Neutrophil (primary cell): ENCODE data around the gene ANKRD45.
"Not testable (repeated sequence)": the region's sequence is repeated elsewhere in the genome, so short reads cannot be mapped to it uniquely, and the experiment has no call there.

ENCODE experiments used
- H3K27ac ChIP-seq: fragments of 200-600 bp; sonication (generic); 2 replicates; pipeline ENCODE4 v1.5.1; 2016; ENCODE audit warnings: mild to moderate bottlenecking, moderate library complexity
- H3K27me3 ChIP-seq: fragments of 200-600 bp; sonication (generic); 2 replicates; pipeline ENCODE4 v1.6.0; 2016; ENCODE audit warnings: mild to moderate bottlenecking
- H3K36me3 ChIP-seq: fragments of 200-600 bp; sonication (generic); 2 replicates; pipeline ENCODE4 v1.5.1; 2017
- H3K4me1 ChIP-seq, 2 experiments: fragments of 200-600 bp in 1 of 2; sonication (generic) in 1 of 2; 1 replicate in 1 of 2; 2 replicates in 1 of 2; pipeline versions ENCODE4 v1.5.1 to v1.6.1; 2013 to 2016; ENCODE audit warnings: low read depth in 1 of 2, low read length in 1 of 2, mild to moderate bottlenecking in 1 of 2, moderate library complexity in 1 of 2; ENCODE audit not compliant: control insufficient read depth in 1 of 2, insufficient read depth in 1 of 2
- H3K4me3 ChIP-seq, 2 experiments: fragments of 200-600 bp in 1 of 2; sonication (generic) in 1 of 2; 1 replicate in 1 of 2; 2 replicates in 1 of 2; pipeline ENCODE4 v1.5.1; 2013 to 2016; ENCODE audit warnings: low read depth in 1 of 2, low read length in 1 of 2, mild to moderate bottlenecking in 1 of 2, moderate library complexity in 1 of 2
- H3K9me3 ChIP-seq: fragments of 200-600 bp; sonication (generic); 2 replicates; pipeline ENCODE4 v1.5.1; 2016
- CTCF ChIP-seq: fragments of 200-600 bp; sonication (generic); IDR thresholded peaks from 2 replicates; pipeline ENCODE4 v1.5.1; 2016; ENCODE audit warnings: antibody characterized with exemption

Gene ANKRD45

GRCh38 chr1:173638043-173639021, 31.3 kb downstream of the ANKRD45 start:
- H3K36me3 ChIP-seq = no peaks in the 10 kb centered on the region
- no peak overlapping the region for H3K4me3 ChIP-seq
- no peak for TF ChIP-seq CTCF

GRCh38 chr1:173637236-173638042, 32.2 kb downstream of the ANKRD45 start:
- H3K36me3 ChIP-seq, H3K4me3 ChIP-seq, H3K9me3 ChIP-seq, H3K4me1 ChIP-seq, H3K27ac ChIP-seq, H3K27me3 ChIP-seq: not testable (repeated sequence)

More at GRCh38 chr1:173638043-173639021, 31.3 kb downstream of the ANKRD45 start:
- H3K27ac ChIP-seq = no peak overlapping the region
- H3K4me1 ChIP-seq = no peaks in the 10 kb centered on the region
- H3K9me3 ChIP-seq = no peaks in the 10 kb centered on the region
- H3K27me3 ChIP-seq = no peaks in the 10 kb centered on the region

- H3K4me3 ChIP-seq = no peak within 1 kb of the TSS
- H3K4me1 ChIP-seq = no peaks in the 10 kb centered on the region
- H3K9me3 ChIP-seq = no peaks in the 10 kb centered on the region
- no peaks in the 10 kb centered on the region for H3K27me3 ChIP-seq
- TF ChIP-seq CTCF = no peak
- H3K27ac ChIP-seq = no peak within 1 kb of the TSS
- no peaks in the 10 kb centered on the region for H3K36me3 ChIP-seq
Measured at GRCh38 chr1:173635116-173635515, 34.5 kb downstream of the ANKRD45 start, which contains the start of gene TEX50. Gene TEX50 (plus strand): TSS chr1:173635338. CDS start chr1:173635522, 184 bp downstream.

- no peak overlapping the region for H3K4me3 ChIP-seq
- H3K27ac ChIP-seq = no peak overlapping the region
- no peaks in the 10 kb centered on the region for H3K36me3 ChIP-seq
- no peaks in the 10 kb centered on the region for H3K27me3 ChIP-seq
- TF ChIP-seq CTCF = no peak
- H3K4me1 ChIP-seq = no peaks in the 10 kb centered on the region
- no peaks in the 10 kb centered on the region for H3K9me3 ChIP-seq
Measured at GRCh38 chr1:173628888-173629287, 40.8 kb downstream of the ANKRD45 start.

GRCh38 chr1:173627269-173627668, 42.4 kb downstream of the ANKRD45 start:
- TF ChIP-seq CTCF = no peak
- Histone ChIP-seq H3K27ac (no peak overlapping the region), H3K36me3 (no peaks in the 10 kb centered on the region), H3K4me3 (no peak overlapping the region), H3K9me3 (no peaks in the 10 kb centered on the region), H3K27me3 (no peaks in the 10 kb centered on the region), H3K4me1 (no peaks in the 10 kb centered on the region)
